EL (cell line): ENCODE data around the gene NCOA3.
"Not testable (repeated sequence)": the region's sequence is repeated elsewhere in the genome, so short reads cannot be mapped to it uniquely, and the experiment has no call there.

Experiments
- DNase-seq: peaks from one replicate; pipeline ENCODE4 v3.0.0-alpha.2; 2016

Gene NCOA3

DNA sequence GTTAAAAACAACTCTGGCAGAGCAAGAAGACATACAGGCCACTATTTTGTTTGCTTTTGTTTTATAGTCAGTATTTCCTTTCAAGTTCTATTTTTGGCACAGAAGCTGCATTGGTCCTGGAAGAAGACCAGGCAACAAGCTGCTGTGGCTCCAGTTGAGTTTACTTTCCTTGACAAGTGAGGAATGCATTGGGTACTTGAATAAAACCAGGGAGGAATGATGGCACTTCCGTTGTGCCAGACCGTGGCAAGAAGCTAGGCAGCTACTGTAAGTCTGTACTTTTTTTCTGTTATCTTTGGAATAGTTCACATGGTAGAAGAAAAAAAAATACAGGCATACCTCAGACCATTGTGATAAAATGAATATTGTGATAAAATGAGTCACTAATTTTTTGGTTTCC, 66.3 kb downstream of the NCOA3 start:
- peak; percentile 78 for DNase-seq

- no peak for DNase-seq
These were observed 67.2 kb downstream of the NCOA3 start for GRCh38 chr20:47568837-47569410.

DNA sequence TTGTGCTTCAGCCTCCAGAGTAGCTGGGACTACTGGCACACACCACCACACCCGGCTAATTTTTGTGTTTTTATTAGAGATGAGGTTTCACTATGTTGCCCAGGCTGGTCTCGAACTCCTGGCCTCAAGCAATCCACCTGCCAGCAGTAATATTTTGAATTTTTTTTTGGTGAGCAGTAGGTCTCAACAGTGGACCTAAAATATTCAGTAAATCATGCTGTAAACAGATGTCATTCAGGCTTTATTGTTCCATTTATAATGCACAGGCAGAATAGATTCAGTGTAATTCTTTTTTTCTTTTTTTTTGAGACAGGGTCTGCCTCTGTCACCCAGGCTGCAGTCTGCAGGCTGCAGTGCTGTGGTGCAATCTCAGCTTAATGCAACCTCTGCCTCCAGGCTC, 69.7 kb downstream of the NCOA3 start:
- no peak for DNase-seq

DNA sequence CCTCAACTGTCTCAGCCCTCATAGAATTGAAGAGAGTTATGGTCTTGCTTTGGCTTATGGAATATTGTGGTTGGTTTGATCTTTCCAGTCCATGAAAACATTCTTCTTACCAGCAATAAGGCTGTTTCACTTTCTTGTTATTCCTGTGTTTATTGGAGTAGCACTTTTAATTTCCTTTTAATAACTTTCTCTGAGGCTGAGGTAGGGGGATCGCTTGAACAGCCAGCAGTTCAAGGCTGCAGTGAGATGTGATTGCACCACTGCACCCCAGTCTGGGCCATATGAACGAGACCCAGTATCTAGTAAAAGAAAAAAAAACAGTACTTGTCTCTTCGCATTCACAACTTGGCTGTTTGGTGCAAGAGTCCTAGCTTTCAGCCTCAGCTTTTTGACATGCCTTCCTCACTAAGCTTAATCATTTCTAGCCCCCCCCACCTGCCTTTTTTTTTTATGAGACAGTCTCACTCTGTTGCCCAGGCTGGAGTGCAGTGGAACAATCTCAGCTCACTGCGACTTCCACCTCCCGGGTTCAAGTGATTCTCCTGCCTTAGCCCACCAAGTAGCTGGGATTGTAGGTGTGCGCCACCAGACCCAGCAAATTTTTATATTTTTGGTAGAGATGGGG, 70.5 kb downstream of the NCOA3 start:
- no peak for DNase-seq

DNA sequence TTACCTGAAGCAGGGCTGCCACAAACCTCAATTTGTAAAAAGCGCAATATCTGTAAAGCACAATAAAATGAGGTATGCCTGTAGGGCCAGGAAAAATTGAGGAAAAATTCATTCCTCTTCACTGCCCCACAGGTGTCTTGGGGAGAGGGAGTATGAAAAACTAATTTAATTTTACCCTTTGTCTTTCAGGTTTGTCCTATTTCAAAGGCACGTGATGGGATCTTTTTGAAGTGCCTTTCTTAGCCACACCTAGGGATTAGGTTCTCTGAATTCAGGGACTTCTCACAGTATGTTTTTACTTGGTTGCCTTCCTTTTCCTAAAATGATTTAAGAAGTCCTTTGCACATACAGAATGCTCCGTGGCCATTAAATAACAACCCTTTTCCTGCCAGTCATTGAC, 71.9 kb downstream of the NCOA3 start:
- DNase-seq, result no peak

- DNase-seq, result peak; percentile 37
These were observed 73.1 kb downstream of the NCOA3 start for GRCh38 chr20:47574616-47575364.

- DNase-seq, result peak; percentile 87
These were observed 74.9 kb downstream of the NCOA3 start for GRCh38 chr20:47576516-47577033.

GRCh38 chr20:47577314-47577713, 75.6 kb downstream of the NCOA3 start:
- no peak for DNase-seq

- DNase-seq, result no peak
These were observed 76.9 kb downstream of the NCOA3 start for GRCh38 chr20:47578543-47578942.

GRCh38 chr20:47580686-47581085, 79.0 kb downstream of the NCOA3 start:
- not testable (repeated sequence) for DNase-seq

DNA sequence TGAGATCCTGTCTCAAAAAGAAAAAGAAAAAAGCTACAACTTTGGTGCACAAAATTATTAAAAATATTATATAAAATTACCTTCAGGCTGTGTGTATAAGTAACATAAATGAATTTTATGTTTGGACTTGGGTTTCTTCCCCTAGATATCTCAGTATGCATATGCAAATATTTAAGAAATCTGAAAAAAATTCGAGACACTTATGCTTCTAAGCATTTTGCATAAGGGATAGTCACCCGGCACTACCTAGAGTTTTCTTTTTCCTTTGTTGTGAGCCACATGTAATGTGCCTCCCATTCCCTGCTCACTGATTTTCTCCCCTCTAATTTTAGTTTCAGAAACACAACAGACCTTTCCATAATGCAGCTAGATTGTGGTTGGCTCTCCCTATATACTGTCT, 79.4 kb downstream of the NCOA3 start:
- no peak for DNase-seq

- no peak for DNase-seq
These were observed 81.9 kb downstream of the NCOA3 start for GRCh38 chr20:47583551-47583950.

GRCh38 chr20:47585087-47585747, 83.5 kb downstream of the NCOA3 start:
- DNase-seq, result no peak

- no peak for DNase-seq
These were observed 85.1 kb downstream of the NCOA3 start for GRCh38 chr20:47586649-47587294.

GRCh38 chr20:47588158-47588557, 86.5 kb downstream of the NCOA3 start:
- no peak for DNase-seq

GRCh38 chr20:47591231-47591630, 89.5 kb downstream of the NCOA3 start:
- no peak for DNase-seq

GRCh38 chr20:47594157-47594556, 92.5 kb downstream of the NCOA3 start:
- no peak for DNase-seq

DNA sequence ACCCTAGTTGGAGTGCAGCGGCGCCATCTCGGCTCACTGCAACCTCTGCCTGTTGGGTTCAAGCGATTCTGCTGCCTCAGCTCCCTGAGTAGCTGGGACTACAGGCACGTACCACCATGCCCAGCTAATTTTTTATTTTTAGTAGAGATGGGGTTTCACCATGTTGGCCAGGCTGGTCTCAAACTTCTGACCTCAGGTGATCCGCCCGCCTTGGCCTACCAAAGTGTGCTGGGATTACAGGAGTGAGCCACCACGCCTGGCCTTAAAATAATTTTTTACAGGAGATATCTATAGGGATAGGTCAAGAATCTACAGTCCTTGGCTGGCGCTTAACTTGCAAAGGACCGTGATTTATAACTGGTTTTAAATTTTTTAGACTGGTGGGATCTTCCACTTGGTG, 93.5 kb downstream of the NCOA3 start:
- not testable (repeated sequence) for DNase-seq

GRCh38 chr20:47596003-47596571, 94.4 kb downstream of the NCOA3 start:
- no peak for DNase-seq

GRCh38 chr20:47597090-47597489, 95.4 kb downstream of the NCOA3 start:
- no peak for DNase-seq

- DNase-seq, result no peak
These were observed 97.4 kb downstream of the NCOA3 start for GRCh38 chr20:47598911-47599744.
